Upper lobe of right lung (tissue), 1 donor: ENCODE results near the gene CALCOCO2. TPM values are rescaled to one million over a fixed set of nuclear protein-coding genes. Genes with fewer than 3 reads are reported as not detected.

ENCODE experiments used
- ATAC-seq: fragments of 200-7000 bp; cut with Tn5 transposase; one replicate; pipeline ENCODE4 v1.9.1; 2020; ENCODE audit warnings: mild to moderate bottlenecking, moderate library complexity
- DNase-seq: peaks from one replicate; pipeline ENCODE4 v3.0.0-alpha.2; 2020
- H3K27ac ChIP-seq: fragments of 200-600 bp; one replicate; pipeline ENCODE4 v1.8.0; 2022
- H3K27me3 ChIP-seq: fragments of 200-600 bp; one replicate; pipeline ENCODE4 v1.8.0; 2022; ENCODE audit warnings: mild to moderate bottlenecking
- H3K36me3 ChIP-seq: fragments of 200-600 bp; one replicate; pipeline ENCODE4 v1.8.0; 2022
- H3K4me1 ChIP-seq: fragments of 200-600 bp; one replicate; pipeline ENCODE4 v1.8.0; 2022
- H3K4me3 ChIP-seq: fragments of 200-600 bp; one replicate; pipeline ENCODE4 v1.8.0; 2022; ENCODE audit warnings: mild to moderate bottlenecking
- H3K9me3 ChIP-seq: fragments of 200-600 bp; one replicate; pipeline ENCODE4 v1.8.0; 2022
- CTCF ChIP-seq: fragments of 200-600 bp; IDR thresholded peaks from one replicate; pipeline ENCODE4 v1.8.0; 2022; ENCODE audit warnings: antibody characterized with exemption
- intact Hi-C: fragments of 100-400 bp; cut with DNase I; formaldehyde crosslinking; loops from one replicate; pipeline ENCODE4 v1.11.0; 2022
- long read RNA-seq: library from polyadenylated mRNA; unstranded; transcript quantifications from one replicate; pipeline ENCODE4 v2.0.0, GENCODE V29; 2021
- total RNA-seq: library from RNA; stranded (reverse); fragmentation: NEBNext Ultra II Directional; extraction: Animal tissue kit (Norgen Biotek cat#: 25700); gene quantifications from one replicate; pipeline ENCODE4 v1.2.1, GENCODE V29; 2021
- donor health status: DM: no; HTN: yes; CAD: no; lungs with severe emphysema.

The CALCOCO2 gene
- 181 TPM for total RNA-seq
- long read RNA-seq, transcript CALCOCO2-201 (13 exons, 3,682 nt), result major isoform, 153 of 190 reads
- long read RNA-seq, partial matches to known transcripts, result 16 of 190 reads
- long read RNA-seq, other reads (novel, unspliced or antisense), result 20 of 190 reads

- peak; percentile 97 for DNase-seq
- Histone ChIP-seq H3K4me3 (peak within 1 kb of the TSS; percentile 95), H3K4me1 (peaks cover 41% of the 10 kb centered on the region), H3K36me3 (no peaks in the 10 kb centered on the region), H3K27ac (peak within 1 kb of the TSS; percentile 99), H3K9me3 (no peaks in the 10 kb centered on the region), H3K27me3 (no peaks in the 10 kb centered on the region)
- intact Hi-C loops, result no loop called here
- peak; percentile 99 for ATAC-seq
- no peak for TF ChIP-seq CTCF
Observed at GRCh38 chr17:48830840-48831548, at the start of gene CALCOCO2. TSS of gene CALCOCO2 (plus strand) at chr17:48831035. CDS start at chr17:48841708, 10,673 bp downstream.

- no peaks in the 10 kb centered on the region for H3K9me3 ChIP-seq
- H3K36me3 ChIP-seq, result no peaks in the 10 kb centered on the region
- no peaks in the 10 kb centered on the region for H3K4me1 ChIP-seq
- H3K27ac ChIP-seq, result no peak overlapping the region
- TF ChIP-seq CTCF, result no peak
- H3K27me3 ChIP-seq, result no peaks in the 10 kb centered on the region
- no peak for DNase-seq
- no peak for ATAC-seq
- H3K4me3 ChIP-seq, result no peak overlapping the region
- intact Hi-C loops, result no loop called here
Observed at GRCh38 chr17:48787828-48788227, 43.0 kb upstream of the CALCOCO2 start.

- intact Hi-C loops, result loop anchor here (10.0 kb wide), 1 partner anchor 116 kb away; no protein-coding TSS in a partner anchor
- H3K36me3 ChIP-seq, result no peaks in the 10 kb centered on the region
- ATAC-seq (no peak), DNase-seq (no peak)
- no peaks in the 10 kb centered on the region for H3K9me3 ChIP-seq
- no peak overlapping the region for H3K27ac ChIP-seq
- H3K27me3 ChIP-seq, result no peaks in the 10 kb centered on the region
- H3K4me1 ChIP-seq, result peaks cover 2% of the 10 kb centered on the region
- H3K4me3 ChIP-seq, result no peak overlapping the region
- TF ChIP-seq CTCF, result no peak
Observed at GRCh38 chr17:48790607-48791127, 40.2 kb upstream of the CALCOCO2 start.

- ATAC-seq (peak; percentile 91), DNase-seq (peak; percentile 68)
- no peaks in the 10 kb centered on the region for H3K36me3 ChIP-seq
- intact Hi-C loops, result loop anchor here (10.0 kb wide), 1 partner anchor 117 kb away; no protein-coding TSS in a partner anchor
- peak; percentile 74 for TF ChIP-seq CTCF
- peaks cover 3% of the 10 kb centered on the region for H3K4me1 ChIP-seq
- no peaks in the 10 kb centered on the region for H3K27me3 ChIP-seq
- no peaks in the 10 kb centered on the region for H3K9me3 ChIP-seq
- no peak overlapping the region for H3K27ac ChIP-seq
- no peak overlapping the region for H3K4me3 ChIP-seq
Observed at GRCh38 chr17:48791128-48792032, 39.5 kb upstream of the CALCOCO2 start.

GRCh38 chr17:48792033-48792798 is 38.6 kb upstream of the CALCOCO2 start:
- ATAC-seq (no peak), DNase-seq (no peak)
- intact Hi-C loops, result loop anchor here (10.0 kb wide), 1 partner anchor 117 kb away; no protein-coding TSS in a partner anchor
- Histone ChIP-seq H3K9me3 (no peaks in the 10 kb centered on the region), H3K4me3 (no peak overlapping the region), H3K4me1 (peaks cover 3% of the 10 kb centered on the region), H3K27ac (no peak overlapping the region), H3K27me3 (no peaks in the 10 kb centered on the region), H3K36me3 (no peaks in the 10 kb centered on the region)
- TF ChIP-seq CTCF, result no peak
